ENCODE measurements around the gene SLC20A1.

SLC20A1 gene

DNA sequence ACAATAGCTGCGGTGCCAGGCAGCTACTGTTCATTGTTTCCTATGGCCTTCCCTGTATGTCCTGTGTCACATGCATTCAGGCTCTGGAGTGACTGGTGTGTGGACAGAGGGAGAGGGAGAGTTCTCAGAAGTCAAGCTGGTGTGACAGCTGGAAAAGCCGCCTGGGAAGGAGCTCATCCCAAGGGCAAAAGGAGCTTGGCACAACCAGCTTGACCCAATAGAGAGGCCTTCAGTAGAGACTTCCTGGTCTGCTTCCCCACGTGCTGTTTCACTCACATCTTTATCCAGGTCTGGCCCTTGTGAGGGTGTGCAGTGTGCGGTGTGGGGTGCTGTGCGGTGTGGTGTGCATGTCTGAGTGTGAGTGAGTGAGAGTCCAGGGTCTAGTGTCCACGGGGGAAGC is 64.0 kb downstream of the SLC20A1 start:
- no peak for DNase-seq (ENCODE audit: low spot score)

DNA sequence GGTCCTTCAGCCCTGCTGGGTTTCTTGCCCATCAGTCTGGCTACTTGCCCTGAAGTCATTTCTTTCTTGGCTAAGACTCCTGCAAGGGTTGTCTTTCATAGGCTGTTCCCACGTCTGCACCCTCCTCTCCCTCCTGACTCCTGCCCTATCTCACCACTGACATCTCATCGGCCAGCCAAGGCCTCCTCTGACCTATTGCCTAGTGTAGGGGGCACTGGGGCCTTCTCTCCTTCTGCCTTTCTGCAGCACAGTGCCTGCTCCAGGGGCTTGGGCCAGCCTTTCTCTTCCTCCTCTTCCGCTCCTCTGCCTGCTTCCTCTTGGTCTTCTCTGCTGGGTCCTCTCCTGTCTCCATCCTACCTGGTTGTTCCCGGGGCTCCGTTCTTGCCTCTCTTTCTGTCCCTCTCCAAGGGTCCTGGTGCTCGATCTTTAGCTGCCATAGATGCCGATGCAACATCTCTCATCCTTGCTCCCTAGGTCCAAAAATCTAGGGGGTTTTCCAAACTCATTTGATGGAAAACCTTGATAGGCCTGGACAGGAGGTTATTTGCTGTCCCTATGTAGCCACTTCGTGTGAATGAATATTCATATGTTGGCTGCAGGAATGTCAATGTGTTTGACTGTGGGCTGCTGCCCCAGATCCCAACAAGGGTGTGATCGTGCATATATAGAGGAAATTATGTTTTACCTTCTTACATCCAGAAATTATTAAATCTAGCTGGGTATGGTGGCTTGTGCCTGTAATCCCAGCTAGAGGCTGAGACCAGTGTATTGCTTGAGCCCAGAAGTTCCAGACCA is 65.4 kb downstream of the SLC20A1 start:
- DNase-seq (ENCODE audit: low spot score), result no peak

DNA sequence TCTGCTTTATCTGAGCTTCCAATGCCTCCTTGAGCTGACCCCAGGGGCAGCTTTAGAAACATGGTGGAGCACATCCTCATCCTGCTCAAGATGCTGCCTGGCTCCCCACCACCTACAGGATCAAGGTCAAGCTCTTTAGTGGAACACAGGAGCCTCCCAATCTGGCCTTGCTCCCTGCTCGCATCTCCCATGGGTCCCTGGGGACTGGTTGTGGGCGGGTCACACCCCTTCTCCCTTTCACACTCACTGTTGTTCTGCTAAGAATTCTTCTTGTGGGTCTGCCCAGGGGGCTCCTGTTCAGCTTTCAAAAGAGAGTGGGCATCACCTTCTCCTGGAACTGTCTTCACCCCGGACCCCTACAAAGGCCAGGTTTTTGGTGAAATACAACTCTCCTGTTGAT is 66.7 kb downstream of the SLC20A1 start:
- no peak for DNase-seq (ENCODE audit: low spot score)

GRCh38 chr2:112712903-112713584 is 67.3 kb downstream of the SLC20A1 start:
- peak; percentile 89 for DNase-seq (ENCODE audit: low spot score)
